Right lobe of liver (tissue), 4 donors: ENCODE measurements around the gene PHYHIPL.

Experiments
- POLR2A ChIP-seq: fragments of 450-650 bp; IDR thresholded peaks from one replicate; pipeline ENCODE4 v1.6.1; 2017; ENCODE audit warnings: antibody characterized with exemption, mild to moderate bottlenecking
- TF ChIP-seq, protein P1 (sequence below), 4 donors: fragments of 200-600 bp in 3 of 4; fragments of 450-650 bp in 1 of 4; IDR thresholded peaks; one replicate each; pipeline versions ENCODE4 v1.5.1 to v1.8.0; 2016 to 2022; ENCODE audit warnings: antibody characterized with exemption in 4 of 4, mild to moderate bottlenecking in 2 of 4
- donor health status: DM: no; HTN: no; CAD: no.
- donor health status: DM: no; HTN: no; CAD: no.
- donor health status: DM: no; HTN: yes; CAD: no.

- TF ChIP-seq, protein P1, sequence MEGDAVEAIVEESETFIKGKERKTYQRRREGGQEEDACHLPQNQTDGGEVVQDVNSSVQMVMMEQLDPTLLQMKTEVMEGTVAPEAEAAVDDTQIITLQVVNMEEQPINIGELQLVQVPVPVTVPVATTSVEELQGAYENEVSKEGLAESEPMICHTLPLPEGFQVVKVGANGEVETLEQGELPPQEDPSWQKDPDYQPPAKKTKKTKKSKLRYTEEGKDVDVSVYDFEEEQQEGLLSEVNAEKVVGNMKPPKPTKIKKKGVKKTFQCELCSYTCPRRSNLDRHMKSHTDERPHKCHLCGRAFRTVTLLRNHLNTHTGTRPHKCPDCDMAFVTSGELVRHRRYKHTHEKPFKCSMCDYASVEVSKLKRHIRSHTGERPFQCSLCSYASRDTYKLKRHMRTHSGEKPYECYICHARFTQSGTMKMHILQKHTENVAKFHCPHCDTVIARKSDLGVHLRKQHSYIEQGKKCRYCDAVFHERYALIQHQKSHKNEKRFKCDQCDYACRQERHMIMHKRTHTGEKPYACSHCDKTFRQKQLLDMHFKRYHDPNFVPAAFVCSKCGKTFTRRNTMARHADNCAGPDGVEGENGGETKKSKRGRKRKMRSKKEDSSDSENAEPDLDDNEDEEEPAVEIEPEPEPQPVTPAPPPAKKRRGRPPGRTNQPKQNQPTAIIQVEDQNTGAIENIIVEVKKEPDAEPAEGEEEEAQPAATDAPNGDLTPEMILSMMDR (IDR thresholded peaks at IDR 0.05): peak; percentile 58 to 73 (median 70)
- TF ChIP-seq POLR2A: no peak
Observed at GRCh38 chr10:59181668-59182067, 5.2 kb downstream of the PHYHIPL start.
